Endothelial cell of umbilical vein (primary cell): ENCODE results near the gene PTPRK. TPM values are rescaled to one million over a fixed set of nuclear protein-coding genes. Genes with fewer than 3 reads are reported as not detected.

ENCODE experiments used
- BruUV-seq: library from RNA; stranded (reverse); fragments of 400-500 nt; replicated peaks from 2 replicates; lab custom pipeline; 2021; lab: Mats Ljungman, UMichigan
- CTCF ChIA-PET: fragments of 300-600, 350-600 bp; sonication (Branson Sonifier 250); formaldehyde crosslinking; loops from one replicate; lab custom pipeline; 2021; ENCODE audit warnings: antibody characterized with exemption, inconsistent platforms; lab: Charles Lee
- POLR2A ChIA-PET: fragments of 300-600, 350-600 bp; sonication (Branson Sonifier 250); formaldehyde crosslinking; loops from one replicate; lab custom pipeline; 2021; ENCODE audit warnings: antibody characterized with exemption, inconsistent platforms; lab: Charles Lee
- DNase-seq: peaks from one replicate; pipeline ENCODE4 v3.0.0-alpha.2; 2011; ENCODE audit warnings: low read depth, low spot score
- FAIRE-seq: peaks from 2 replicates; lab custom pipeline; 2011; peaks lifted over from hg19 to GRCh38; lab: Jason Lieb, UNC
- H2AFZ ChIP-seq: 2 replicates; pipeline ENCODE4 v1.6.0; 2012; ENCODE audit warnings: low read depth, low read length, control low read depth, inconsistent platforms
- H3K27ac ChIP-seq: 2 replicates; pipeline ENCODE4 v1.5.1; 2011; ENCODE audit warnings: low read depth, mild to moderate bottlenecking, control low read depth, low read length, moderate library complexity; ENCODE audit not compliant: insufficient read depth
- H3K27me3 ChIP-seq, 2 experiments: 2 replicates each; pipeline versions ENCODE4 v1.6.0 to v1.6.1; 2011; ENCODE audit warnings: low read length in 2 of 2, mixed read lengths in 1 of 2; ENCODE audit not compliant: control insufficient read depth in 2 of 2, insufficient read depth in 2 of 2
- H3K36me3 ChIP-seq, 2 experiments: 2 replicates in 1 of 2; 3 replicates in 1 of 2; pipeline ENCODE4 v1.5.1; 2011; ENCODE audit warnings: low read length in 2 of 2, mild to moderate bottlenecking in 1 of 2, moderate library complexity in 1 of 2; ENCODE audit not compliant: control insufficient read depth in 2 of 2, insufficient read depth in 2 of 2; ENCODE audit errors: extremely low read depth in 1 of 2
- H3K4me1 ChIP-seq: 3 replicates; pipeline ENCODE4 v1.5.1; 2011; ENCODE audit warnings: mild to moderate bottlenecking, low read length; ENCODE audit not compliant: control insufficient read depth, insufficient read depth; ENCODE audit errors: extremely low read depth
- H3K4me2 ChIP-seq: 2 replicates; pipeline ENCODE4 v1.6.1; 2011; ENCODE audit warnings: low read length, control low read depth, mixed read lengths; ENCODE audit not compliant: insufficient read depth
- H3K4me3 ChIP-seq, 3 experiments: fragments of 200-600 bp in 1 of 3; sonication (generic), shearing (Covaris generic) in 1 of 3; replicated peaks in 1 of 3; 2 replicates each; pipeline ENCODE4 v1.5.1; 2011 to 2016; ENCODE audit warnings: control low read depth in 3 of 3, low read length in 3 of 3, mild to moderate bottlenecking in 2 of 3, inconsistent platforms in 1 of 3, low read depth in 1 of 3, moderate library complexity in 1 of 3; ENCODE audit not compliant: insufficient read depth in 1 of 3
- H3K79me2 ChIP-seq: 2 replicates; pipeline ENCODE4 v1.6.0; 2012; ENCODE audit warnings: low read length, inconsistent platforms; ENCODE audit not compliant: control insufficient read depth, insufficient read depth
- H3K9ac ChIP-seq: replicated peaks from 2 replicates; pipeline ENCODE3; 2011; ENCODE audit warnings: low read length, control low read depth; ENCODE audit not compliant: insufficient read depth; ENCODE audit errors: extremely low read depth
- H3K9me1 ChIP-seq: replicated peaks from 3 replicates; pipeline ENCODE4 v1.6.0; 2011; ENCODE audit warnings: mild to moderate bottlenecking, low read length; ENCODE audit not compliant: control insufficient read depth, insufficient read depth; ENCODE audit errors: extremely low read depth
- H3K9me3 ChIP-seq: replicated peaks from 2 replicates; pipeline ENCODE4 v1.5.1; 2012; ENCODE audit warnings: low read length, inconsistent platforms; ENCODE audit not compliant: control insufficient read depth, insufficient read depth
- H4K20me1 ChIP-seq: replicated peaks from 2 replicates; pipeline ENCODE3; 2011; ENCODE audit warnings: mild to moderate bottlenecking, low read length; ENCODE audit not compliant: control insufficient read depth, insufficient read depth; ENCODE audit errors: extremely low read depth
- CTCF ChIP-seq, 2 donors: IDR thresholded peaks; 1 replicate in 1 of 2; 2 replicates in 1 of 2; pipeline ENCODE4 v1.5.1; 2011; ENCODE audit warnings: low read length in 2 of 2, mild to moderate bottlenecking in 2 of 2, moderate library complexity in 2 of 2, control low read depth in 1 of 2, inconsistent platforms in 1 of 2, low read depth in 1 of 2; ENCODE audit not compliant: insufficient read depth in 1 of 2; ENCODE audit errors: extremely low read depth in 1 of 2
- EZH2 ChIP-seq: IDR thresholded peaks from 2 replicates; pipeline ENCODE4 v1.6.1; 2012; ENCODE audit warnings: borderline replicate concordance, low read depth, mild to moderate bottlenecking, moderate library complexity, low read length, inconsistent platforms; ENCODE audit not compliant: severe bottlenecking
- FOS ChIP-seq: IDR thresholded peaks from 2 replicates; pipeline ENCODE4 v1.6.1; 2011; ENCODE audit warnings: mild to moderate bottlenecking, low read length, moderate library complexity, borderline replicate concordance; ENCODE audit not compliant: insufficient read depth
- GATA2 ChIP-seq: IDR thresholded peaks from 2 replicates; pipeline ENCODE4 v1.7.0; 2011; ENCODE audit warnings: low read depth, mild to moderate bottlenecking, moderate library complexity, mixed read lengths, low read length; ENCODE audit not compliant: insufficient read length, insufficient read depth
- JUN ChIP-seq: IDR thresholded peaks from 2 replicates; pipeline ENCODE4 v1.6.1; 2011; ENCODE audit warnings: borderline replicate concordance, low read depth; ENCODE audit not compliant: insufficient read length, insufficient read depth
- MAX ChIP-seq: IDR thresholded peaks from 2 replicates; pipeline ENCODE4 v1.6.1; 2011; ENCODE audit not compliant: insufficient read depth, insufficient read length
- MYC ChIP-seq: IDR thresholded peaks from one replicate; pipeline ENCODE4 v1.6.1; 2011; ENCODE audit warnings: mild to moderate bottlenecking, low read depth, low read length
- POLR2A ChIP-seq: IDR thresholded peaks from 2 replicates; pipeline ENCODE4 v1.6.1; 2012; ENCODE audit warnings: low read depth, mild to moderate bottlenecking, control low read depth, low read length
- POLR2AphosphoS5 ChIP-seq: IDR thresholded peaks from 2 replicates; pipeline ENCODE4 v1.6.1; 2012; ENCODE audit warnings: low read depth, mild to moderate bottlenecking, control low read depth, low read length, moderate library complexity; ENCODE audit not compliant: insufficient read depth
- dilution Hi-C: fragments of 300-500 bp; cut with MboI; formaldehyde crosslinking; loops from one replicate; pipeline ENCODE4 v1.15.0; 2019; ENCODE audit warnings: low sequenced_read_pairs; ENCODE audit not compliant: extremely low pct_ligation_motif_present
- intact Hi-C: fragments of 100-400 bp; cut with micrococcal nuclease; formaldehyde crosslinking; loops from one replicate; pipeline ENCODE4 v1.10.0; 2022
- polyA plus RNA-seq, 4 experiments: library from polyadenylated mRNA; depleted of rRNA in 3 of 4; stranded (reverse) in 3 of 4; unstranded in 1 of 4; fragments of >200 nt; gene quantifications; 2 replicates each; pipeline versions ENCODE4 v1.2.1 to v1.2.3, GENCODE V29; 2011 to 2012; ENCODE audit warnings: missing spikeins in 1 of 4
- total RNA-seq: library from RNA; stranded (reverse); gene quantifications from 2 replicates; pipeline ENCODE4 v1.2.3, GENCODE V29; 2021

The PTPRK gene
- total and polyA plus RNA-seq, 2 donors (not counting 3 experiments of a cell fraction or from before 2014, with no cell fraction given): 15.2 to 74.0 TPM

- Histone ChIP-seq H3K4me2 (no peak overlapping the region), H3K4me3 (no peak overlapping the region), H3K27ac (no peak overlapping the region), H3K79me2 (peaks cover 16% of the 10 kb centered on the region), H3K36me3 (no peaks in the 10 kb centered on the region), H3K27me3 (no peaks in the 10 kb centered on the region), H2AFZ (no peak overlapping the region), H3K9ac (no peak overlapping the region), H3K9me1 (peaks cover 2% of the 10 kb centered on the region), H3K4me1 (no peaks in the 10 kb centered on the region), H3K9me3 (no peaks in the 10 kb centered on the region), H4K20me1 (no peaks in the 10 kb centered on the region)
- intact Hi-C loops (no loop called here), dilution Hi-C loops (no loop called here)
- DNase-seq (no peak), FAIRE-seq (no peak)
- ChIA-PET POLR2A (no interaction called here), CTCF (interaction anchor here (1.3 kb wide), 2 partner anchors 10 to 14 kb away, joined by 4 read pairs; no protein-coding TSS in a partner anchor)
- TF ChIP-seq CTCF (IDR thresholded peaks at IDR 0.05; ENCODE audit: extremely low read depth in 1 of 2, insufficient read depth in 1 of 2, low read depth in 1 of 2, low read length in 2 of 2) (no peak), FOS (peak; percentile 41)
- BruUV-seq: no TSS peak
Observed at GRCh38 chr6:128266946-128267345, 253.5 kb downstream of the PTPRK start.

- TF ChIP-seq POLR2AphosphoS5 (no peak), JUN (no peak), MYC (no peak), CTCF (IDR thresholded peaks at IDR 0.05; ENCODE audit: extremely low read depth in 1 of 2, insufficient read depth in 1 of 2, low read depth in 1 of 2, low read length in 2 of 2) (no peak), FOS (no peak), POLR2A (no peak), MAX (no peak), GATA2 (no peak), EZH2 (no peak)
Observed at GRCh38 chr6:128265706-128266105, 254.7 kb downstream of the PTPRK start.

More at GRCh38 chr6:128265706-128266105, 254.7 kb downstream of the PTPRK start:
- Histone ChIP-seq H3K9me1 (peaks cover 2% of the 10 kb centered on the region), H3K27ac (no peak overlapping the region), H3K4me2 (no peak overlapping the region), H3K79me2 (peaks cover 10% of the 10 kb centered on the region), H3K36me3 (no peaks in the 10 kb centered on the region), H2AFZ (no peak overlapping the region), H3K4me3 (no peak overlapping the region), H3K9ac (no peak overlapping the region), H3K9me3 (no peaks in the 10 kb centered on the region), H4K20me1 (no peaks in the 10 kb centered on the region), H3K27me3 (no peaks in the 10 kb centered on the region), H3K4me1 (no peaks in the 10 kb centered on the region)
- no TSS peak for BruUV-seq
- dilution Hi-C loops (no loop called here), intact Hi-C loops (no loop called here)
- FAIRE-seq (no peak), DNase-seq (no peak)
- CTCF ChIA-PET: interaction anchor here (1.1 kb wide), 1 partner anchor 12 kb away, joined by 3 read pairs; no protein-coding TSS in a partner anchor
- POLR2A ChIA-PET: no interaction called here
